HepG2 (cell line): ENCODE results near the gene SRP14. TPM values are rescaled to one million over a fixed set of nuclear protein-coding genes. Genes with fewer than 3 reads are reported as not detected.

Experiments used
- DMAP1 ChIP-seq: IDR thresholded peaks from 2 replicates; pipeline ENCODE4 v1.6.1; 2016
- FOXO1 ChIP-seq: sonication (generic); formaldehyde crosslinking; IDR thresholded peaks from 2 replicates; pipeline ENCODE4 v1.4.0; 2020; ENCODE audit warnings: missing genetic modification reagents
- HBP1 ChIP-seq: IDR thresholded peaks from 2 replicates; pipeline ENCODE4 v1.6.1; 2016; ENCODE audit warnings: low read depth, control low read depth
- MIER3 ChIP-seq: IDR thresholded peaks from 2 replicates; pipeline ENCODE4 v1.6.1; 2016; ENCODE audit warnings: missing compliant biosample characterization, borderline replicate concordance
- MIXL1 ChIP-seq: IDR thresholded peaks from 2 replicates; pipeline ENCODE4 v1.6.1; 2016
- MNT ChIP-seq: fragments of 450-650 bp; IDR thresholded peaks from 2 replicates; pipeline ENCODE4 v1.6.1; 2016
- MXI1 ChIP-seq: IDR thresholded peaks from 3 replicates; pipeline ENCODE4 v1.6.1; 2012; ENCODE audit warnings: low read depth, low read length, inconsistent platforms, borderline replicate concordance
- POGZ ChIP-seq: sonication (generic); formaldehyde crosslinking; IDR thresholded peaks from 2 replicates; pipeline ENCODE4 v1.4.0; 2020; ENCODE audit warnings: mild to moderate bottlenecking, missing genetic modification reagents
- RBFOX2 ChIP-seq: fragments of 200-400 bp; formaldehyde crosslinking; IDR thresholded peaks from 2 replicates; pipeline ENCODE4 v1.6.1; 2017; ENCODE audit warnings: low read depth, mild to moderate bottlenecking, low read length
- SP4 ChIP-seq: sonication (generic); formaldehyde crosslinking; IDR thresholded peaks from 2 replicates; pipeline ENCODE4 v1.8.1; 2023; ENCODE audit warnings: mild to moderate bottlenecking, missing genetic modification reagents
- TBL1XR1 ChIP-seq: fragments of 150-350 bp; IDR thresholded peaks from 2 replicates; pipeline ENCODE4 v1.6.1; 2014; ENCODE audit warnings: borderline replicate concordance, low read length; ENCODE audit not compliant: partially characterized antibody
- THRA ChIP-seq: sonication (generic); formaldehyde crosslinking; IDR thresholded peaks from 2 replicates; pipeline ENCODE4 v1.4.0; 2020; ENCODE audit warnings: missing genetic modification reagents, borderline replicate concordance
- ZBTB7B ChIP-seq: sonication (generic); formaldehyde crosslinking; IDR thresholded peaks from 2 replicates; pipeline ENCODE4 v1.4.0; 2020; ENCODE audit warnings: missing genetic modification reagents
- ZMYM4 ChIP-seq: sonication (generic); formaldehyde crosslinking; IDR thresholded peaks from 2 replicates; pipeline ENCODE4 v1.8.1; 2023; ENCODE audit warnings: mild to moderate bottlenecking, missing genetic modification reagents
- ZNF281 ChIP-seq: sonication (generic); formaldehyde crosslinking; IDR thresholded peaks from 2 replicates; pipeline ENCODE4 v1.4.0; 2020; ENCODE audit warnings: missing genetic modification reagents, borderline replicate concordance
- ZNF564 ChIP-seq: sonication (generic); formaldehyde crosslinking; IDR thresholded peaks from 2 replicates; pipeline ENCODE4 v1.8.1; 2023; ENCODE audit warnings: mild to moderate bottlenecking, missing genetic modification reagents
- ZNF609 ChIP-seq: sonication (generic); formaldehyde crosslinking; IDR thresholded peaks from 2 replicates; pipeline ENCODE4 v1.4.0; 2020; ENCODE audit warnings: mild to moderate bottlenecking, missing genetic modification reagents, borderline replicate concordance
- ZZZ3 ChIP-seq: sonication (generic); formaldehyde crosslinking; IDR thresholded peaks from 2 replicates; pipeline ENCODE4 v1.4.0; 2020; ENCODE audit warnings: missing genetic modification reagents, mild to moderate bottlenecking, borderline replicate concordance
- polyA plus RNA-seq, 8 experiments: library from polyadenylated mRNA; depleted of rRNA in 3 of 8; stranded (reverse) in 7 of 8; unstranded in 1 of 8; fragments of >200 nt; fragmentation: Illumina TruSeq in 4 of 8; extraction: Trizol in 4 of 8; gene quantifications; 2 replicates each; pipeline versions ENCODE4 v1.2.1 to v1.2.3, GENCODE V29; 2011 to 2016; ENCODE audit warnings: low read depth in 4 of 8, missing spikeins in 1 of 8, mixed read lengths in 1 of 8; ENCODE audit not compliant: insufficient read depth in 1 of 8
- total RNA-seq, 5 experiments: library from RNA; depleted of rRNA; stranded (reverse); fragments of >200 nt; fragmentation: Illumina TruSeq; extraction: Trizol; gene quantifications; 2 replicates each; pipeline ENCODE4 v1.2.3, GENCODE V29; 2016; ENCODE audit warnings: low read depth in 1 of 5

Gene SRP14
- total and polyA plus RNA-seq, 2 of the 13 experiments (the other 11 are each of a cell fraction or from before 2014, with no cell fraction given) = 208 to 356 TPM

- peak; percentile 48; the same call in 1 of the 2 replicates for TF ChIP-seq RBFOX2
- TF ChIP-seq ZNF564 (CRISPR knock-in tag) = no peak
- peak; percentile 77 for TF ChIP-seq MIXL1
- 0 out of 2 replicates have a peak, but pooled peaks have one; percentile 29 for TF ChIP-seq SP4 (CRISPR knock-in tag)
- TF ChIP-seq FOXO1 (CRISPR knock-in tag) = peak; percentile 97
- TF ChIP-seq ZZZ3 (CRISPR knock-in tag) = no peak
- peak; percentile 81 for TF ChIP-seq ZNF609 (CRISPR knock-in tag)
- peak; percentile 100 for TF ChIP-seq THRA
- TF ChIP-seq ZMYM4 = peak; percentile 56; the same call in 1 of the 2 replicates
- TF ChIP-seq MNT = peak; percentile 57; the same call in 1 of the 2 replicates
- peak; percentile 15 for TF ChIP-seq POGZ (CRISPR knock-in tag)
- TF ChIP-seq MIER3 (CRISPR knock-in tag) = peak; percentile 71; the same call in 1 of the 2 replicates
- TF ChIP-seq ZNF281 (CRISPR knock-in tag) = peak; percentile 62; the same call in 1 of the 2 replicates
- TF ChIP-seq HBP1 (CRISPR knock-in tag) = peak; percentile 67; the same call in 1 of the 2 replicates
- peak; percentile 93 for TF ChIP-seq ZBTB7B
- peak; percentile 33; the same call in 1 of the 2 replicates for TF ChIP-seq DMAP1
- peak; percentile 75 for TF ChIP-seq TBL1XR1
- TF ChIP-seq MXI1 = peak; percentile 86; the same call in 1 of the 3 replicates
Observed at GRCh38 chr15:40081691-40082194, 42.8 kb upstream of the SRP14 start (continued).
